Activated CD8-positive, alpha-beta T cell treated with anti-CD3 and anti-CD28 coated beads for 36 hours (primary cell): ENCODE results near the gene RNPS1. TPM values are rescaled to one million over a fixed set of nuclear protein-coding genes. Genes with fewer than 3 reads are reported as not detected.

Experiments used
- ATAC-seq: fragments of 200-7000 bp; cut with Tn5 transposase; one replicate; pipeline ENCODE4 v1.10.0; 2021; ENCODE audit warnings: mild to moderate bottlenecking, moderate library complexity
- CTCF ChIA-PET: fragments of 350-600 bp; sonication (Branson Sonifier 250); formaldehyde crosslinking; loops from one replicate; lab custom pipeline; 2021; ENCODE audit warnings: antibody characterized with exemption; lab: Charles Lee
- POLR2A ChIA-PET: fragments of 350-600 bp; sonication (Branson Sonifier 250); formaldehyde crosslinking; loops from one replicate; lab custom pipeline; 2021; ENCODE audit warnings: antibody characterized with exemption; lab: Charles Lee
- DNase-seq: peaks from one replicate; pipeline ENCODE4 v3.0.0-alpha.2; 2020
- H3K27ac Mint-ChIP-seq: one replicate; pipeline ENCODE4 v1.8.0; 2021; ENCODE audit warnings: mild to moderate bottlenecking, mixed read lengths
- H3K27me3 Mint-ChIP-seq: one replicate; pipeline ENCODE4 v1.8.0; 2021; ENCODE audit warnings: mixed read lengths
- H3K36me3 Mint-ChIP-seq: one replicate; pipeline ENCODE4 v1.8.0; 2021; ENCODE audit warnings: low read depth, mixed read lengths
- H3K4me1 Mint-ChIP-seq: one replicate; pipeline ENCODE4 v1.8.0; 2021; ENCODE audit warnings: low read depth, mixed read lengths
- H3K4me3 Mint-ChIP-seq: one replicate; pipeline ENCODE4 v1.8.0; 2021; ENCODE audit warnings: mild to moderate bottlenecking, moderate library complexity, mixed read lengths
- H3K9me3 Mint-ChIP-seq: one replicate; pipeline ENCODE4 v1.8.0; 2021; ENCODE audit warnings: mixed read lengths
- intact Hi-C: fragments of 100-400 bp; cut with micrococcal nuclease; formaldehyde crosslinking; loops from one replicate; pipeline ENCODE4 v1.10.0; 2022
- total RNA-seq, 2 experiments: library from RNA; stranded (reverse); gene quantifications; one replicate each; pipeline ENCODE4 v1.2.3, GENCODE V29; 2021
- TF ChIP-seq, protein P1 (sequence below): fragments of 200-600 bp; IDR thresholded peaks from one replicate; pipeline ENCODE4 v1.8.0; 2022; ENCODE audit warnings: antibody characterized with exemption, mild to moderate bottlenecking

RNPS1 gene
- total RNA-seq, 2 experiments from 2014 or later = 334 to 358 TPM

GRCh38 chr16:2230376-2230775 lies 37.5 kb downstream of the RNPS1 start:
- POLR2A ChIA-PET = interaction anchor here (1.2 to 3.4 kb wide), 4 partner anchors 20 to 75 kb away, joined by 4 to 19 read pairs (median 4); partner anchors contain the start of genes BRICD5, ECI1 and TRAF7
- H3K27ac Mint-ChIP-seq = no peak overlapping the region
- no peaks in the 10 kb centered on the region for H3K27me3 Mint-ChIP-seq
- CTCF ChIA-PET = no interaction called here
- intact Hi-C loops = no loop called here
- peaks cover 31% of the 10 kb centered on the region for H3K36me3 Mint-ChIP-seq
- TF ChIP-seq, protein P1, sequence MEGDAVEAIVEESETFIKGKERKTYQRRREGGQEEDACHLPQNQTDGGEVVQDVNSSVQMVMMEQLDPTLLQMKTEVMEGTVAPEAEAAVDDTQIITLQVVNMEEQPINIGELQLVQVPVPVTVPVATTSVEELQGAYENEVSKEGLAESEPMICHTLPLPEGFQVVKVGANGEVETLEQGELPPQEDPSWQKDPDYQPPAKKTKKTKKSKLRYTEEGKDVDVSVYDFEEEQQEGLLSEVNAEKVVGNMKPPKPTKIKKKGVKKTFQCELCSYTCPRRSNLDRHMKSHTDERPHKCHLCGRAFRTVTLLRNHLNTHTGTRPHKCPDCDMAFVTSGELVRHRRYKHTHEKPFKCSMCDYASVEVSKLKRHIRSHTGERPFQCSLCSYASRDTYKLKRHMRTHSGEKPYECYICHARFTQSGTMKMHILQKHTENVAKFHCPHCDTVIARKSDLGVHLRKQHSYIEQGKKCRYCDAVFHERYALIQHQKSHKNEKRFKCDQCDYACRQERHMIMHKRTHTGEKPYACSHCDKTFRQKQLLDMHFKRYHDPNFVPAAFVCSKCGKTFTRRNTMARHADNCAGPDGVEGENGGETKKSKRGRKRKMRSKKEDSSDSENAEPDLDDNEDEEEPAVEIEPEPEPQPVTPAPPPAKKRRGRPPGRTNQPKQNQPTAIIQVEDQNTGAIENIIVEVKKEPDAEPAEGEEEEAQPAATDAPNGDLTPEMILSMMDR = no peak
- no peak overlapping the region for H3K4me3 Mint-ChIP-seq
- DNase-seq (no peak), ATAC-seq (no peak)
- no peaks in the 10 kb centered on the region for H3K9me3 Mint-ChIP-seq
- H3K4me1 Mint-ChIP-seq = peaks cover 5% of the 10 kb centered on the region

DNA sequence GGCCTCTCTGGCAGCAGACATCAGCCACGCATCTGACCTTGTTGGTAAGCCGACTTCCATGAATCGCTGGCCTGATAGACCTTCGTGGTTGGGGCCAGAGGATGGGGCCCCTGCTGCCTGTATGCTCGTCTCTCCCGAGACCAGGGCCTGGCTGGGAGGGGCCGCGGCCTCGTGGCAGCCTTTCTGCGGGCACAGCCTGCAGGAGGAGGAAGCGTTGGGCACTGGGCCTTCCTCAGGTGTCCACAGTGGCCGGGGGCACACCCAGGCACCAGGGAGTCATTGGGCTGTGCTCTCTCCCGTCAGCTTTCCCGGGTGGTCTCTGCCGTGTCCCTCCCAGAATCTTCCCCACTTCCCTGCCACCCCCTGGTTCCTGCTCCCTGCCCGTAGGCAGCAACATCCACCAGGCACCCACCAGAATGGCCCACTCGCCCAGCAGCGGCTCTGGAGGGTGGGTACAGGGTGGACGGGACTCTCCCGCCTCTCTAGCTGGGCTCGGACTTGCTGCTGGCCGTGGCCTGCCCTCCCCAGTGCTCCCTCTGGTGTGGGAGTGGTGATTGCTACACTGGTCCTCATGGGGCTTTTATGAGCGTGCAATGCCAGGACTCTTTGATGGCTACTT lies 38.2 kb downstream of the RNPS1 start:
- DNase-seq (no peak), ATAC-seq (no peak)
- H3K4me3 Mint-ChIP-seq = no peak overlapping the region
- H3K9me3 Mint-ChIP-seq = no peaks in the 10 kb centered on the region
- no peaks in the 10 kb centered on the region for H3K27me3 Mint-ChIP-seq
- CTCF ChIA-PET = no interaction called here
- peaks cover 5% of the 10 kb centered on the region for H3K4me1 Mint-ChIP-seq
- intact Hi-C loops = no loop called here
- POLR2A ChIA-PET = interaction anchor here (1.2 to 3.4 kb wide), 4 partner anchors 19 to 75 kb away, joined by 4 to 19 read pairs (median 4); partner anchors contain the start of genes BRICD5, ECI1 and TRAF7
- peaks cover 25% of the 10 kb centered on the region for H3K36me3 Mint-ChIP-seq
- TF ChIP-seq, protein P1 = no peak
- H3K27ac Mint-ChIP-seq = no peak overlapping the region

DNA sequence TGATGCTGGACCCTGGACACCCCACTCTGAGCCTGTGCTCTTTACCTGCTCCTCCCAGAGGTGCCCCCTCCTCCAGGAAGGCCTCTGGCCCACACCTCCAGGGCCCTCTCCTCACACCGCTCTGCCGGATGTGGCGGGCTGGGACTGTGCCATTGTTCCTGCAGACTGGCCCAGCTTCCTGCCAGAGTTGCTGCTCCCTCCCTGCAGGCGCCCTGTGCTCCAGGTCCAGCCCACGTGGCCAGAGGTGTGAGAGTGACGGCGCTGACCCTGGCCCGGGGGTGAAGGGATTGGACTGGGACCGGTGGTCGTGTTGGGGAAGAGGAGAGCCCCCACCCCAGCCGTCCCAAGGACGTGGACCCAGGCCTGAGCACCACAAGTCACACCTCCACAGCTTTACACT lies 38.8 kb downstream of the RNPS1 start:
- ATAC-seq (no peak), DNase-seq (no peak)
- H3K36me3 Mint-ChIP-seq = peaks cover 21% of the 10 kb centered on the region
- peaks cover 7% of the 10 kb centered on the region for H3K4me1 Mint-ChIP-seq
- TF ChIP-seq, protein P1 = no peak
- no peaks in the 10 kb centered on the region for H3K9me3 Mint-ChIP-seq
- H3K27me3 Mint-ChIP-seq = no peaks in the 10 kb centered on the region
- ChIA-PET POLR2A (interaction anchor here (1.6 to 1.8 kb wide), 2 partner anchors 34 to 74 kb away, joined by 4 read pairs; partner anchors contain the start of gene TRAF7), CTCF (no interaction called here)
- intact Hi-C loops = no loop called here
- no peak overlapping the region for H3K4me3 Mint-ChIP-seq
- no peak overlapping the region for H3K27ac Mint-ChIP-seq

DNA sequence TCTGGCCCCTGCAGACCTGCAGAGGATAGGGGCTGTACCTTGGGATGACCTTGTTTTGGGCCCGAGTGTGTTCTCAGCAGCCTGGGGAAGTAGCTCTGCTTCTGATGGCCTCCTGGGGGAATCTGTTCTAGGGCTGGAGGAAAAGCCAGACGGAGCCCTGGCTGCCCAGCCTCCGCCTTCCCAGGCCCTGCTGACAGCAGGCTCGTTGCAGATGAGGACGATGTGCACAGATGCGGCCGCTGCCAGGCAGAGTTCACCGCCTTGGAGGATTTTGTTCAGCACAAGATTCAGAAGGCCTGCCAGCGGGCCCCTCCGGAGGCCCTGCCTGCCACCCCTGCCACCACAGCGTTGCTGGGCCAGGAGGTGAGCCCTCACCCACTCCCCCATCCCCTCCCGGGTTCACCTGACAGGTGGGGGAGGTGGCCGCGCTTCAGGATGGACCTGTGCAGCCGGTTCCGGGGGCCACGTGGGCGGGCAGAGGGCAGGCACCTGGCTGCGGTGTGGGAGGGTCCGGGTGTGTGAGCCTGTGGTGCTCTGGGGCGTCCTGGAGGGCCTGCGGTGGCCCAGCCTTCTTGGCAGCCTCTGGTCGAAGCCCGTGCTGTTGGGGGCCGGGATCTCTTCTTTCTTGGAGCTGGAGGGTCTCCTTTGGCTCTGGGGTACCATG lies 39.6 kb downstream of the RNPS1 start:
- no peak overlapping the region for H3K27ac Mint-ChIP-seq
- POLR2A ChIA-PET = no interaction called here
- TF ChIP-seq, protein P1 = no peak
- peaks cover 18% of the 10 kb centered on the region for H3K36me3 Mint-ChIP-seq
- peaks cover 7% of the 10 kb centered on the region for H3K4me1 Mint-ChIP-seq
- CTCF ChIA-PET = no interaction called here
- ATAC-seq (no peak), DNase-seq (no peak)
- intact Hi-C loops = no loop called here
- no peak overlapping the region for H3K4me3 Mint-ChIP-seq
- no peaks in the 10 kb centered on the region for H3K27me3 Mint-ChIP-seq
- H3K9me3 Mint-ChIP-seq = no peaks in the 10 kb centered on the region

DNA sequence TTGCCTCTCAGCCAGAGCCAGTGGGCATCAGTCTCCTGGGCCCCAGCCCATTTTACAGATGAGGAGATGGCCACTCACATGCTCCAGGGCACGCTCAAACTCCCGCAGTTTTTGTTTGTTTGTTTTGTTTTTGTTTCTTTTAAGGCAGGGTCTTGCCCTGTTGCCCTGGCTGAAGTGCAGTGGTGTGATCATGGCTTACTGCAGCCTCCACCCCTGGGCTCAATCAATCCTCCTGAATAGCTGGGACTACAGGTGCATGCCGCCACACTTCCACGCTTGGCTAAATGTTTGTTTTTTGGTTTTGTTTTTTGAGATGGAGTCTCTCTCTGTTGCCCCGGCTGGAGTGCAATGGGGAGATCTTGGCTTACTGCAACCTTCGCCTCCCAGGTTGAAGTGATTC lies 41.0 kb downstream of the RNPS1 start:
- Mint-ChIP-seq H3K4me1 (peaks cover 10% of the 10 kb centered on the region), H3K27me3 (no peaks in the 10 kb centered on the region), H3K9me3 (no peaks in the 10 kb centered on the region), H3K36me3 (peaks cover 14% of the 10 kb centered on the region), H3K27ac (no peak overlapping the region), H3K4me3 (no peak overlapping the region)
- intact Hi-C loops = no loop called here
- CTCF ChIA-PET = no interaction called here
- POLR2A ChIA-PET = interaction anchor here (0.6 to 1.7 kb wide), 6 partner anchors 9 to 79 kb away, joined by 3 to 9 read pairs (median 4); partner anchors contain the start of genes DNASE1L2 and ECI1
- TF ChIP-seq, protein P1 = no peak
- ATAC-seq (no peak), DNase-seq (no peak)
